ENCODE data around the gene SFMBT2.

- TF ChIP-seq CTCF (IDR thresholded peaks at IDR 0.05) (no peak), REST (IDR thresholded peaks at IDR 0.05; ENCODE audit: insufficient read depth in 1 of 2, low read depth in 2 of 2, low read length in 1 of 2) (no peak)
These were observed 10.6 kb downstream of the SFMBT2 start for GRCh38 chr10:7400068-7400715.

All from Panc1 (cell line).